ENCODE results near the gene CD8B2. TPM values are rescaled to one million over a fixed set of nuclear protein-coding genes. Genes with fewer than 3 reads are reported as not detected.

The CD8B2 gene
- polyA plus RNA-seq, 2 of the 4 experiments (the other 2 are of a cell fraction): not detected

DNA sequence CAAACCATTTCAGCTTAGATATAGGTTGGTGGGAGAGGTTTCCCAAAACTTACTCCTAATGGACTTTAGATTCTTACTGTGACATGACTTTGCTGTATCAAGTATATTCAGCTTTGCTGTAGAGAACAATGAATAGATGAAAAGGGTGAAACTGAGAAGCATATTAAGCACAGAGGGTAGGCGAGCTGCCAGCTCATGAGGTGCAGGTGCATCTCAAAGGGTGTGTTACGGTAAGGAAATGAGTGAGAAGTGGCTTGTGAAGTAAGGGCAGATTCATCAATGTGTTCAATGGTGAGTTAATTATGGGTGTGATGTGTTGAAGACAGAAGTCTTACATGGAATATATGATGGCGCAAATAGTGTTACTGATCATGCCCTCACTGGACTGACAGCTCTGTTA lies 49.3 kb downstream of the CD8B2 start:
- no peak for FAIRE-seq
- no peak for DNase-seq (ENCODE audit: low read depth in 1 of 2, low spot score in 1 of 2)
- no peak overlapping the region for H3K27ac ChIP-seq
- ATAC-seq: no peak
- 72% methylated on average over 3 of the region's 3 CpGs for WGBS (ENCODE audit: missing lambda C conversion rate)
- no peaks in the 10 kb centered on the region for H3K4me1 ChIP-seq
- ChIA-PET POLR2A (no interaction called here), CTCF (interaction anchor here (1.5 kb wide), 1 partner anchor 75 kb away, joined by 3 read pairs; no protein-coding TSS in a partner anchor)
- TF ChIP-seq, protein P1, sequence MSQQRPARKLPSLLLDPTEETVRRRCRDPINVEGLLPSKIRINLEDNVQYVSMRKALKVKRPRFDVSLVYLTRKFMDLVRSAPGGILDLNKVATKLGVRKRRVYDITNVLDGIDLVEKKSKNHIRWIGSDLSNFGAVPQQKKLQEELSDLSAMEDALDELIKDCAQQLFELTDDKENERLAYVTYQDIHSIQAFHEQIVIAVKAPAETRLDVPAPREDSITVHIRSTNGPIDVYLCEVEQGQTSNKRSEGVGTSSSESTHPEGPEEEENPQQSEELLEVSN (IDR thresholded peaks at IDR 0.05; ENCODE audit: borderline replicate concordance, low read depth): no peak
- TF ChIP-seq, protein P2, sequence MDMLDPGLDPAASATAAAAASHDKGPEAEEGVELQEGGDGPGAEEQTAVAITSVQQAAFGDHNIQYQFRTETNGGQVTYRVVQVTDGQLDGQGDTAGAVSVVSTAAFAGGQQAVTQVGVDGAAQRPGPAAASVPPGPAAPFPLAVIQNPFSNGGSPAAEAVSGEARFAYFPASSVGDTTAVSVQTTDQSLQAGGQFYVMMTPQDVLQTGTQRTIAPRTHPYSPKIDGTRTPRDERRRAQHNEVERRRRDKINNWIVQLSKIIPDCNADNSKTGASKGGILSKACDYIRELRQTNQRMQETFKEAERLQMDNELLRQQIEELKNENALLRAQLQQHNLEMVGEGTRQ (IDR thresholded peaks at IDR 0.05): no peak
- TF ChIP-seq HOXA7 (CRISPR knock-in tag; IDR thresholded peaks at IDR 0.05): no peak
- H3K4me3 ChIP-seq: no peak overlapping the region
- no peaks in the 10 kb centered on the region for H3K9me3 ChIP-seq
- no peak overlapping the region for H3K4me2 ChIP-seq

DNA sequence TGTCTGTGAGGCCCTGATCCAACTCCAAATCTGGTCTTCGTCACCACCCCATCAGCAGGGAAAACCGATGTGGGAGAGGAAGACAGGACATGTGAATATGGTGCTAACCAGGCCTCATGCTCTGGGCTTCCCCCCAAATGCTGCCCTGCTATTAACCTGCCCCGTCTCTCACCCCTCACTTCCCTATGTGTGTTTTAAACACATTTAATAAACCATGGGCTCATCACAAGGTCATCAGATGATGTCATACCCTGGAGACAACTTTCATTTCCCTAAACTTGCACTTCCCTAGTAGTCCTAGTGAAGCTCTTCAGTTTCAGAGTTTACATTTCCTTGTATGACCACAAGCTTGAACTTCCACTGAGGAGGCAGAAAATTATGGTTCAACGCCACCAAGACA lies 49.9 kb downstream of the CD8B2 start:
- no peaks in the 10 kb centered on the region for H3K9me3 ChIP-seq
- CTCF ChIA-PET: interaction anchor here (0.8 to 1.5 kb wide), 2 partner anchors 75 kb away, joined by 3 read pairs; no protein-coding TSS in a partner anchor
- 71% methylated on average over 4 of the region's 4 CpGs for WGBS (ENCODE audit: missing lambda C conversion rate)
- DNase-seq (ENCODE audit: low read depth in 1 of 2, low spot score in 1 of 2) (no peak), FAIRE-seq (no peak), ATAC-seq (no peak)
- TF ChIP-seq NR3C1 (IDR thresholded peaks at IDR 0.05) (no peak), FOSL2 (IDR thresholded peaks at IDR 0.05) (no peak), FOSL2 (CRISPR knock-in tag; IDR thresholded peaks at IDR 0.05) (no peak)
- H3K4me1 ChIP-seq: no peaks in the 10 kb centered on the region
- H3K4me3 ChIP-seq: no peak overlapping the region
- no peak overlapping the region for H3K27ac ChIP-seq
- no peak overlapping the region for H3K4me2 ChIP-seq
- POLR2A ChIA-PET: no interaction called here

DNA sequence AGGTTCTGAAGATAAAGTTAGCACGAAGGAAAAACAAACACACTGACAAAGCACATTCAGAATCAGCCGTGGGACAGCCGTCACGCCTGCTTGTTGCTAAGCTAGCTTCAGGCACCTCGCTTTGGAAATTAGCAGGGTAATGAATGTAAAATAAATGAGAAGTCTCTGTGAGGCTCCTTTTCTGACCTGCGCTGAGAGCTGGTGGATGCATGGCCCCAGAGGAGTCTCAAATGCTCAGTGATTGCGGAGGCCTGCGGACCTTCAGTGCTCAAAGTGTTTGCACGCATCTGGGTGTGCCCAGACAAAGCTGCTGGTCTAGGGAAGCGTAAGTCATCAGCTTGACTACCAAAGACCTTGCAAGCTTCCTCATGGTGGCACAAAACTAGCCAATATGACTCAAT lies 50.6 kb downstream of the CD8B2 start:
- ChIA-PET POLR2A (no interaction called here), CTCF (interaction anchor here (0.8 to 1.4 kb wide), 2 partner anchors 15 to 76 kb away, joined by 3 to 4 read pairs; no protein-coding TSS in a partner anchor)
- ATAC-seq: no peak
- H3K4me2 ChIP-seq: no peak overlapping the region
- no peak overlapping the region for H3K4me3 ChIP-seq
- no peak for TF ChIP-seq MAFK (IDR thresholded peaks at IDR 0.05; ENCODE audit: partially characterized antibody)
- TF ChIP-seq EHF (CRISPR knock-in tag; IDR thresholded peaks at IDR 0.05): no peak
- TF ChIP-seq, protein P3, sequence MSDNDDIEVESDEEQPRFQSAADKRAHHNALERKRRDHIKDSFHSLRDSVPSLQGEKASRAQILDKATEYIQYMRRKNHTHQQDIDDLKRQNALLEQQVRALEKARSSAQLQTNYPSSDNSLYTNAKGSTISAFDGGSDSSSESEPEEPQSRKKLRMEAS (IDR thresholded peaks at IDR 0.05): no peak
- TF ChIP-seq TFCP2L1 (CRISPR knock-in tag; IDR thresholded peaks at IDR 0.05): no peak
- TF ChIP-seq, protein P1 (IDR thresholded peaks at IDR 0.05; ENCODE audit: borderline replicate concordance, low read depth): no peak
- no peak for TF ChIP-seq RARB (CRISPR knock-in tag; IDR thresholded peaks at IDR 0.05)
- TF ChIP-seq EHMT2 (IDR thresholded peaks at IDR 0.05; ENCODE audit: low read depth): no peak
- TF ChIP-seq NFE2L2 (conservative IDR thresholded peaks at IDR 0.05; ENCODE audit: low read length): no peak
- no peak for TF ChIP-seq CBX8 (IDR thresholded peaks at IDR 0.05)
- no peak for TF ChIP-seq BHLHE40 (IDR thresholded peaks at IDR 0.05; ENCODE audit: low read depth, low read length)
- TF ChIP-seq RCOR1 (IDR thresholded peaks at IDR 0.05; ENCODE audit: low read depth, low read length): no peak
- TF ChIP-seq, protein P4, sequence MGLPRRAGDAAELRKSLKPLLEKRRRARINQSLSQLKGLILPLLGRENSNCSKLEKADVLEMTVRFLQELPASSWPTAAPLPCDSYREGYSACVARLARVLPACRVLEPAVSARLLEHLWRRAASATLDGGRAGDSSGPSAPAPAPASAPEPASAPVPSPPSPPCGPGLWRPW (IDR thresholded peaks at IDR 0.05): no peak
- no peak for TF ChIP-seq FOXS1 (CRISPR knock-in tag; IDR thresholded peaks at IDR 0.05)
- TF ChIP-seq EP300 (IDR thresholded peaks at IDR 0.05): no peak
- TF ChIP-seq HEYL (CRISPR knock-in tag; IDR thresholded peaks at IDR 0.05): no peak
- TF ChIP-seq CHD2 (IDR thresholded peaks at IDR 0.05; ENCODE audit: low read length, partially characterized antibody): no peak
- no peak for TF ChIP-seq HOXA7 (CRISPR knock-in tag; IDR thresholded peaks at IDR 0.05)
- no peak for TF ChIP-seq FOSL2 (IDR thresholded peaks at IDR 0.05)
- TF ChIP-seq FOSL2 (CRISPR knock-in tag; IDR thresholded peaks at IDR 0.05): no peak
- H3K4me1 ChIP-seq: no peaks in the 10 kb centered on the region
- no peak for FAIRE-seq
- WGBS (ENCODE audit: missing lambda C conversion rate): 85% methylated on average over 10 of the region's 10 CpGs
- no peak for DNase-seq (ENCODE audit: low read depth in 1 of 2, low spot score in 1 of 2)
- no peaks in the 10 kb centered on the region for H3K9me3 ChIP-seq
- no peak overlapping the region for H3K27ac ChIP-seq

Measured in A549 (cell line).